Muscle layer of duodenum (tissue), 2 donors: Measurements from ENCODE around the gene PRKCI.
"Not testable (repeated sequence)": the region's sequence is repeated elsewhere in the genome, so short reads cannot be mapped to it uniquely, and the experiment has no call there.

Experiments
- H3K27ac ChIP-seq: one replicate; pipeline ENCODE4 v1.7.0; 2013; ENCODE audit warnings: mild to moderate bottlenecking, low read length
- H3K27me3 ChIP-seq: one replicate; pipeline ENCODE4 v1.7.0; 2013; ENCODE audit warnings: low read depth, mild to moderate bottlenecking, control low read depth, low read length
- H3K36me3 ChIP-seq, 2 donors: one replicate each; pipeline ENCODE4 v1.7.0; 2013; ENCODE audit warnings: low read length in 2 of 2, control low read depth in 1 of 2, mild to moderate bottlenecking in 1 of 2; ENCODE audit not compliant: insufficient read depth in 2 of 2, control insufficient read depth in 1 of 2
- H3K4me1 ChIP-seq, 2 donors: one replicate each; pipeline ENCODE4 v1.7.0; 2013; ENCODE audit warnings: low read length in 2 of 2, mild to moderate bottlenecking in 2 of 2, control low read depth in 1 of 2, moderate library complexity in 1 of 2; ENCODE audit not compliant: insufficient read depth in 2 of 2, control insufficient read depth in 1 of 2
- H3K4me3 ChIP-seq, 2 donors: one replicate each; pipeline ENCODE4 v1.7.0; 2013; ENCODE audit warnings: low read length in 2 of 2, low read depth in 1 of 2, mild to moderate bottlenecking in 1 of 2
- H3K9me3 ChIP-seq, 2 donors: one replicate each; pipeline ENCODE4 v1.7.0; 2013; ENCODE audit warnings: low read length in 2 of 2, control low read depth in 1 of 2, mild to moderate bottlenecking in 1 of 2; ENCODE audit not compliant: control insufficient read depth in 1 of 2
- donor health status: healthy.

The PRKCI gene

DNA sequence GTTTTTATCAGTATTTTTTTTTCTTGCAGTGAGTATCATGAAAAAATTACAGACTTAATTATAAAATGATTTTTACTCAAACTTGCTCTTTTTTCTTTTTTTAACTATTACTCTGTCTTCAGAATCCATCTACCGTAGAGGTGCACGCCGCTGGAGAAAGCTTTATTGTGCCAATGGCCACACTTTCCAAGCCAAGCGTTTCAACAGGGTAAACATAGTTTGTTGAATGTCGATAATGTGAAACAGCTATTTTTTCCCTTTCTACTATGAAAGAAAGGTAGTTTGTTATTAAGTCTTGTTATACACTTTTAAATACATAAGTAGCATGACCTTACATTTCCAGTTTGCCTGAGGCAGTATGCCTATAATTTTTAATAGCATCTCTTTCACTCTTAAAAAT, 45.6 kb downstream of the PRKCI start:
- Histone ChIP-seq H3K27ac (no peak overlapping the region), H3K4me1 (no peaks in the 10 kb centered on the region), H3K27me3 (no peaks in the 10 kb centered on the region), H3K36me3 (peaks cover 16 to 29% of the 10 kb centered on the region in 2 donors), H3K9me3 (no peaks in the 10 kb centered on the region), H3K4me3 (no peak overlapping the region)

GRCh38 chr3:170269673-170270254, 47.5 kb downstream of the PRKCI start:
- not testable (repeated sequence) for H3K27ac ChIP-seq, H3K27me3 ChIP-seq, H3K9me3 ChIP-seq, H3K4me1 ChIP-seq
- H3K36me3 ChIP-seq = peaks cover 16 to 22% of the 10 kb centered on the region in 2 donors
- H3K4me3 ChIP-seq = peak overlapping the region in 1 of 2 donors; percentile 31

DNA sequence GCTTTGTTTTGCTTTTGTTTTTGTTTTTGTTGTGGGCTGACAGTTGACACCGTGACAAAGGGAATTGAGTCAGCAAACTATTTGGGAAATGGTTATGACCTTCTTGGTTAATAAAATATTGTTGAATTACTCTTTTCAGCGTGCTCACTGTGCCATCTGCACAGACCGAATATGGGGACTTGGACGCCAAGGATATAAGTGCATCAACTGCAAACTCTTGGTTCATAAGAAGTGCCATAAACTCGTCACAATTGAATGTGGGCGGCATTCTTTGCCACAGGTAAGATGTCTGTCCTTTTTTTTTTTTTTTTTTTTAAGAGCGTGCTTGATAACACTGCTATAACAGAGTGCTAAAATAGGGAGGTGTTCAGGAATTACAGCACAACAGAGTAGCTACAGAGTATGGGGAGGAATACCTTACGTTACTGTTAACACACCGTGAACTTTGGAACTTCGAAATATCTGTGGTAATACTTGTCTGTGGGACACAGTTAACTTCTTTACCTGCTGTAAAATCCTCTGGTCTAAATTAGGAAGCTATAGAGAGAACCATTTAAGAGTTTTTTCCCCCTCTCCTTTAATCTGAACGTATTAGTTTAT, 48.2 kb downstream of the PRKCI start:
- Histone ChIP-seq H3K4me1 (no peaks in the 10 kb centered on the region), H3K36me3 (peaks cover 16 to 20% of the 10 kb centered on the region in 2 donors), H3K27ac (peak overlapping the region; percentile 39), H3K9me3 (no peaks in the 10 kb centered on the region), H3K4me3 (peak overlapping the region in 1 of 2 donors; percentile 31), H3K27me3 (no peaks in the 10 kb centered on the region)

GRCh38 chr3:170274641-170275040, 52.4 kb downstream of the PRKCI start:
- Histone ChIP-seq H3K36me3 (peaks cover 12 to 26% of the 10 kb centered on the region in 2 donors), H3K4me1 (no peaks in the 10 kb centered on the region)

DNA sequence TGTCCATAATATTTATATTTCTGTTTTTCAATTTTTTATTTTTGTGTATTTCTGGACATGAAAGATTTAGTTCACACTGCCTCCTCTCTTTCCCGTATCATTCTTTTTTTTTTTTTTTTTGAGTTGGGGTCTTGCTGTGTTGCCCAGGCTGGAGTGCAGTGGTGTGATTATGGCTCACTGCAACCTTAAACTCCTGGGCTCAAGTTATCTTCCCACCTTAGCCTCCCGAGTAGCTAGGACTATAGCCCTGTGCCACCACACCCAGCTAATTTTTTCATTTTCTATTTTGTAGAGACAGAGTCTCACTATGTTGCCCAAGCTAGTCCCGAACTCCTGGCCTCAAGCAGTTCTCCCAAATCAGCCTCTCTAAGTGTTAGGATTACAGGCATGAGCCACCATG, 53.6 kb downstream of the PRKCI start:
- Histone ChIP-seq H3K36me3 (peaks cover 6 to 20% of the 10 kb centered on the region in 2 donors), H3K27ac (no peak overlapping the region)

More at GRCh38 chr3:170274641-170275040, 52.4 kb downstream of the PRKCI start:
- H3K27me3 ChIP-seq = no peaks in the 10 kb centered on the region
- no peaks in the 10 kb centered on the region for H3K9me3 ChIP-seq
- H3K4me3 ChIP-seq = no peak overlapping the region
- H3K27ac ChIP-seq = no peak overlapping the region

GRCh38 chr3:170277311-170277710, 55.1 kb downstream of the PRKCI start:
- not testable (repeated sequence) for H3K4me1 ChIP-seq, H3K4me3 ChIP-seq, H3K27ac ChIP-seq, H3K9me3 ChIP-seq, H3K27me3 ChIP-seq
- peaks cover 0 to 18% of the 10 kb centered on the region in 2 donors for H3K36me3 ChIP-seq

More for the DNA sequence above, 53.6 kb downstream of the PRKCI start:
- Histone ChIP-seq H3K27me3 (no peaks in the 10 kb centered on the region), H3K9me3 (no peaks in the 10 kb centered on the region), H3K4me3 (no peak overlapping the region), H3K4me1 (no peaks in the 10 kb centered on the region)

- Histone ChIP-seq H3K27ac (peak overlapping the region; percentile 43), H3K4me1 (no peaks in the 10 kb centered on the region), H3K9me3 (no peaks in the 10 kb centered on the region), H3K36me3 (peaks cover 0 to 12% of the 10 kb centered on the region in 2 donors), H3K4me3 (peak overlapping the region in 1 of 2 donors; percentile 5), H3K27me3 (no peaks in the 10 kb centered on the region)
Observed at GRCh38 chr3:170277833-170278580, 55.8 kb downstream of the PRKCI start.

DNA sequence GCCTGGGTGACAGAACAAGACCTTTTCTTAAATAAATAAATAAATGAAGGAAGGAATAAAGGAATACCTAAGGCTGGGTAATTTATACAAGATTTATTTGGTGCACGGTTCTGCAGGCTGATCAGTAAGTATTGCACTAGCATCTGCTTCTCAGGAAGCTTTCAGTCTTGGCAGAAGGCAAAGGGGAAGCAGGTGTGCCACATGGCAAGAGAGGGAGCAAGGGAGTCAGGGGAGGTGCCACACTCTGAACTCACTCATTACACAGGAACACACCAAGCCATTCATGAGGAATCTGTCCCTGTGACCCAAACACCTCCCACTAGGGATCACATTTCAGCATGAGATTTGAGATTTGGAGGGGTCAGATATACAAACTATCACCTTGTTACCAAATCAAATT, 56.4 kb downstream of the PRKCI start:
- Histone ChIP-seq H3K4me3 (no peak overlapping the region), H3K27ac (no peak overlapping the region), H3K9me3 (no peaks in the 10 kb centered on the region), H3K36me3 (peaks cover 0 to 12% of the 10 kb centered on the region in 2 donors), H3K27me3 (no peaks in the 10 kb centered on the region), H3K4me1 (no peaks in the 10 kb centered on the region)

- Histone ChIP-seq H3K4me3 (no peak overlapping the region), H3K36me3 (peaks cover 0 to 28% of the 10 kb centered on the region in 2 donors), H3K9me3 (no peaks in the 10 kb centered on the region), H3K27ac (no peak overlapping the region), H3K4me1 (no peaks in the 10 kb centered on the region), H3K27me3 (no peaks in the 10 kb centered on the region)
Observed at GRCh38 chr3:170290194-170290593, 68.0 kb downstream of the PRKCI start.

DNA sequence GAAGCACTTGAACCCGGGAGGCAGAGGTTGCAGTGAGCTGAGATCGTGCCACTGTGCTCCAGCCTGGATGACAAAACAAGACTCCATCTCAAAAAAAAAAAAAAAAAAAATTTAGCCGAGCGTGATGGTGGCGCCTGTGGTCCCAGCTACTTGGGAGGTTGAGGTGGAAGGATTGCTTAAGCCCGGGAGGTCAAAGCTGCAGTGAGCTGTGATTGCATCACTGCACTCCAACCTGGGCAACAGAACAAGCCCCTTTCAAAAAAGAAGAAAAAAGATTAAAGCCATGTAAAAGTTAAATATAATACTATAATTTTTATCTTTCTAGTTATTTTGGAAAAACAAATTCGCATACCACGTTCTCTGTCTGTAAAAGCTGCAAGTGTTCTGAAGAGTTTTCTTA, 73.4 kb downstream of the PRKCI start:
- Histone ChIP-seq H3K27me3 (no peaks in the 10 kb centered on the region), H3K36me3 (peaks cover 0 to 43% of the 10 kb centered on the region in 2 donors), H3K9me3 (no peaks in the 10 kb centered on the region), H3K4me1 (no peaks in the 10 kb centered on the region), H3K4me3 (no peak overlapping the region), H3K27ac (no peak overlapping the region)

GRCh38 chr3:170296703-170297102, 74.5 kb downstream of the PRKCI start:
- no peak overlapping the region for H3K4me3 ChIP-seq

More at GRCh38 chr3:170296703-170297102, 74.5 kb downstream of the PRKCI start:
- Histone ChIP-seq H3K9me3 (no peaks in the 10 kb centered on the region), H3K36me3 (peaks cover 7 to 42% of the 10 kb centered on the region in 2 donors), H3K27me3 (no peaks in the 10 kb centered on the region), H3K27ac (no peak overlapping the region), H3K4me1 (no peaks in the 10 kb centered on the region)
